Suppressor macrophage (primary cell): Measurements from ENCODE around the gene KRTAP9-6.
"Not testable (repeated sequence)": the region's sequence is repeated elsewhere in the genome, so short reads cannot be mapped to it uniquely, and the experiment has no call there.

Experiments used
- DNase-seq, 4 experiments: peaks; one replicate each; pipeline ENCODE4 v3.0.0-alpha.2; 2020 to 2022

KRTAP9-6 gene

GRCh38 chr17:41271858-41272257 is 6.7 kb downstream of the KRTAP9-6 start:
- DNase-seq, result no peak

GRCh38 chr17:41275648-41276190 is 10.5 kb downstream of the KRTAP9-6 start, which contains the start of gene KRTAP9-7:
Gene KRTAP9-7 (plus strand): TSS chr17:41275698. CDS start chr17:41275698, 0 bp downstream.
- not testable (repeated sequence) for DNase-seq

GRCh38 chr17:41278176-41278955 is 13.2 kb downstream of the KRTAP9-6 start:
- DNase-seq, result no peak

- no peak for DNase-seq
These were observed 18.9 kb downstream of the KRTAP9-6 start for GRCh38 chr17:41284043-41284442.

- DNase-seq, result peak in 3 of 4 experiments; percentile 33 to 60 (median 56)
These were observed 19.4 kb downstream of the KRTAP9-6 start for GRCh38 chr17:41284546-41284945.

- DNase-seq, result peak in 1 of 4 experiments; percentile 0
These were observed 21.9 kb downstream of the KRTAP9-6 start for GRCh38 chr17:41287050-41287449.

GRCh38 chr17:41294016-41294415 is 28.8 kb downstream of the KRTAP9-6 start:
- no peak for DNase-seq

GRCh38 chr17:41296846-41297245 is 31.7 kb downstream of the KRTAP9-6 start:
- no peak for DNase-seq

GRCh38 chr17:41298458-41299135 is 33.4 kb downstream of the KRTAP9-6 start:
- no peak for DNase-seq

- no peak for DNase-seq
These were observed 36.1 kb downstream of the KRTAP9-6 start for GRCh38 chr17:41301204-41301790.

GRCh38 chr17:41301916-41302901 is 37.0 kb downstream of the KRTAP9-6 start, which contains the start of gene KRTAP29-1:
Gene KRTAP29-1 (minus strand): TSS chr17:41302851. CDS start chr17:41302851, 0 bp downstream.
- DNase-seq, result peak in 3 of 4 experiments; percentile 36 to 50 (median 47)

GRCh38 chr17:41302981-41303380 is 37.8 kb downstream of the KRTAP9-6 start:
- DNase-seq, result no peak

- no peak for DNase-seq
These were observed 38.9 kb downstream of the KRTAP9-6 start for GRCh38 chr17:41304091-41304490.

GRCh38 chr17:41307647-41308046 is 42.5 kb downstream of the KRTAP9-6 start:
- peak; percentile 29 to 62 (median 40) for DNase-seq

- DNase-seq, result peak in 3 of 4 experiments; percentile 26 to 46 (median 32)
These were observed 43.2 kb downstream of the KRTAP9-6 start for GRCh38 chr17:41308251-41308917.

- DNase-seq, result no peak
These were observed 43.8 kb downstream of the KRTAP9-6 start, which contains the start of gene KRTAP16-1 for GRCh38 chr17:41308918-41309359. Gene KRTAP16-1 (minus strand): TSS chr17:41309309. CDS start chr17:41309253, 56 bp downstream.

GRCh38 chr17:41311111-41311510 is 45.9 kb downstream of the KRTAP9-6 start:
- DNase-seq, result no peak

- DNase-seq, result no peak
These were observed 50.1 kb downstream of the KRTAP9-6 start, which contains the start of gene KRTAP17-1 for GRCh38 chr17:41315204-41315794. Gene KRTAP17-1 (minus strand): TSS chr17:41315710. CDS start chr17:41315650, 60 bp downstream.
